Breast epithelium (tissue), 3 donors: Measurements from ENCODE around the gene CYTH2.

Experiments
- CTCF ChIP-seq, 3 donors: fragments of 450-650 bp; IDR thresholded peaks; one replicate each; pipeline ENCODE4 v1.5.1; 2016 to 2017; ENCODE audit warnings: antibody characterized with exemption in 3 of 3, mild to moderate bottlenecking in 3 of 3, moderate library complexity in 3 of 3
- POLR2A ChIP-seq: fragments of 450-650 bp; IDR thresholded peaks from one replicate; pipeline ENCODE4 v1.6.1; 2016; ENCODE audit warnings: antibody characterized with exemption, mild to moderate bottlenecking, moderate library complexity

- TF ChIP-seq CTCF (IDR thresholded peaks at IDR 0.05) (no peak), POLR2A (no peak)
Measured at GRCh38 chr19:48511321-48511731, 42.2 kb downstream of the CYTH2 start.
